ENCODE results near the gene LHX8. TPM values are rescaled to one million over a fixed set of nuclear protein-coding genes. Genes with fewer than 3 reads are reported as not detected.

Gene LHX8
- total RNA-seq, 4 donors from 2014 or later, result not detected

DNA sequence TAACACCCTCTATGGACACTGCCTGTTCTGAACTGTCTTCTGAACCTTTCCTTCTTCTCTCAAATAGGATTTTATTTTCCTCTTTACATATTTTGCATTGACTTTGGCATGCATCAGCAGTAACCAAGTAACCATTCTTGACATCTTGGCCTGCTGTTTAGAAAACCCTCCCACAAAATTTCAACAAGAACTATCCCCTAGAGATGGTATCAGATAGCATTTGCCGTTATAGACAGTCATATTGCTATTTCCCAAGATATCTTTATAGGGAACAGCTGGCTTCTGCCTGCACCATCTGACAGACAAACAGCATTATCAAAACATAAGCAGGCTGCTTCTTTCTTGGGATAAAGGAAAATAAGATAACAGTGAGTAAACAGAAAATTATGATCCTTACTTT lies 54.7 kb downstream of the LHX8 start:
- Histone ChIP-seq H3K27ac (no peak overlapping the region), H3K27me3 (no peaks in the 10 kb centered on the region), H3K4me3 (no peak overlapping the region), H3K36me3 (no peaks in the 10 kb centered on the region), H3K9me3 (no peaks in the 10 kb centered on the region), H3K4me1 (no peaks in the 10 kb centered on the region)
- WGBS, 2 donors, result 53 to 58% methylated on average over 1 of the region's 1 CpG
- TF ChIP-seq POLR2A (IDR thresholded peaks at IDR 0.05) (no peak), EP300 (IDR thresholded peaks at IDR 0.05) (no peak)
- TF ChIP-seq, protein P1, sequence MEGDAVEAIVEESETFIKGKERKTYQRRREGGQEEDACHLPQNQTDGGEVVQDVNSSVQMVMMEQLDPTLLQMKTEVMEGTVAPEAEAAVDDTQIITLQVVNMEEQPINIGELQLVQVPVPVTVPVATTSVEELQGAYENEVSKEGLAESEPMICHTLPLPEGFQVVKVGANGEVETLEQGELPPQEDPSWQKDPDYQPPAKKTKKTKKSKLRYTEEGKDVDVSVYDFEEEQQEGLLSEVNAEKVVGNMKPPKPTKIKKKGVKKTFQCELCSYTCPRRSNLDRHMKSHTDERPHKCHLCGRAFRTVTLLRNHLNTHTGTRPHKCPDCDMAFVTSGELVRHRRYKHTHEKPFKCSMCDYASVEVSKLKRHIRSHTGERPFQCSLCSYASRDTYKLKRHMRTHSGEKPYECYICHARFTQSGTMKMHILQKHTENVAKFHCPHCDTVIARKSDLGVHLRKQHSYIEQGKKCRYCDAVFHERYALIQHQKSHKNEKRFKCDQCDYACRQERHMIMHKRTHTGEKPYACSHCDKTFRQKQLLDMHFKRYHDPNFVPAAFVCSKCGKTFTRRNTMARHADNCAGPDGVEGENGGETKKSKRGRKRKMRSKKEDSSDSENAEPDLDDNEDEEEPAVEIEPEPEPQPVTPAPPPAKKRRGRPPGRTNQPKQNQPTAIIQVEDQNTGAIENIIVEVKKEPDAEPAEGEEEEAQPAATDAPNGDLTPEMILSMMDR (IDR thresholded peaks at IDR 0.05), result no peak
- DNase-seq (ENCODE audit: low spot score in 2 of 2), result no peak

DNA sequence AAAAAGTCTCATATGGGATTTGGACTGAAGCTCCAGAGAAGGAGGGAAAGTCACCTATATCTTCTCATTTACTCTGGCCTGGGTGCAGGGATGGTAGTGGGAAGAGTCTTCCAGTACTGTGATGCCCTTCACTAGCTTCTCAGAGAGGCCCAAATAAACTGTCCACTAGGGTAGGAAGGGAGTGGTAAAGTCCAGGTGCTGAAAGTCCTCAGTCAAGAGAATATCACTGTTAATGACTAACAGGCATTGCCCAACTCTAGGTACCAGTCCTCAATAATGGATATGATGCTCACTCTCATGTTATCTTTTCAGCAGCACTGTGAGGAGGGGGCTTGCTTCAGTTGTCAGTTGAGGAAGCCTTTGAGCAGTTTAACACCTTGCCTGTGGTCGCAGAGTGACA lies 64.0 kb downstream of the LHX8 start:
- Histone ChIP-seq H3K4me3 (no peak overlapping the region), H3K9me3 (no peaks in the 10 kb centered on the region), H3K27me3 (no peaks in the 10 kb centered on the region), H3K36me3 (no peaks in the 10 kb centered on the region), H3K4me1 (no peaks in the 10 kb centered on the region), H3K27ac (no peak overlapping the region)
- no peak for TF ChIP-seq POLR2A (IDR thresholded peaks at IDR 0.05)
- no peak for TF ChIP-seq EP300 (IDR thresholded peaks at IDR 0.05)
- TF ChIP-seq, protein P1 (IDR thresholded peaks at IDR 0.05), result no peak
- WGBS, 2 donors, result 57 to 72% methylated on average over 1 of the region's 1 CpG
- DNase-seq (ENCODE audit: low spot score in 2 of 2), result no peak

DNA sequence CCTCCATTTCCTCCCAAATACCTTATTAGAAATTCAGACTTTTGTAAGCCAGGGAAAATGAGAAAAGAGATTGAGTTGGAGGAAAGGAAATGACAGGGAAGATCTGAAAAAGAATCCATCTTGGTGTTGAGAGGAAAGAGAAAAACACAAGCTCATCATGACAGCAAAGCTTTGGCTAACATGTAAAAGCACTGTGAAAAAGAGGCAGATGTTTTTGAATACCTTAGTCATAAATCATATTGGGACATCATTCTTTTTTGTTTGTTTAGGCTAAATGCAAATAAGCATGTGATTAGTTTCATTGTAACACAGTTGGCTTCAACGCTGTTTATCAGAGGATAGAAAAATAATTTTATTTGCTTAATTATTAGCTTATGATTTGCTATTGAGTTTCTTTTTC lies 64.6 kb downstream of the LHX8 start:
- peaks cover 0 to 1% (median 0%) of the 10 kb centered on the region in 4 donors for H3K4me1 ChIP-seq
- H3K9me3 ChIP-seq, result no peaks in the 10 kb centered on the region
- no peaks in the 10 kb centered on the region for H3K27me3 ChIP-seq
- TF ChIP-seq EP300 (IDR thresholded peaks at IDR 0.05) (no peak), POLR2A (IDR thresholded peaks at IDR 0.05) (no peak)
- TF ChIP-seq, protein P1 (IDR thresholded peaks at IDR 0.05), result no peak
- DNase-seq (ENCODE audit: low spot score in 2 of 2), result no peak
- 85 to 89% methylated on average over 1 of the region's 1 CpG for WGBS, 2 donors
- no peak overlapping the region for H3K4me3 ChIP-seq
- no peak overlapping the region for H3K27ac ChIP-seq
- no peaks in the 10 kb centered on the region for H3K36me3 ChIP-seq

DNA sequence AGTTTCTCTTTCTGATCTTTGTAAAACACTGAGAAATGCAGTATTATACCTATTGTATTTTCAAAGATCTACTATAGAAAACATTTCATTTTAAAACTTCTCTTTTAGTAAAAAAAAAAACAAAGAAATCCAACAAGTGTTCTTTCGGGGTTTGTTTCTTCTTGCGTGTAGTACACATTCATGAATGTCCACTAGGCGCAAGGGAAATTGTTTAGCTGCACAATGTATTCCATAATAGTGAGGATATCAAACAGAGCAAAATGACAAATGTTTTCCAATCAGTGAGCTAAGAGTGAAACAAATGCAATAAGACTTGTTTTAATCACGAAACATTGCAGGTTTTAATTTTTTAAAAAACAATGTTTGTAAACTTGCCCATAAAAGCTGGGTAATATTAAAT lies 68.6 kb downstream of the LHX8 start:
- H3K27ac ChIP-seq, result no peak overlapping the region
- no peaks in the 10 kb centered on the region for H3K36me3 ChIP-seq
- H3K4me1 ChIP-seq, result peaks cover 0 to 3% (median 0%) of the 10 kb centered on the region in 4 donors
- H3K4me3 ChIP-seq, result no peak overlapping the region
- no peaks in the 10 kb centered on the region for H3K27me3 ChIP-seq
- TF ChIP-seq, protein P1 (IDR thresholded peaks at IDR 0.05), result no peak
- TF ChIP-seq EP300 (IDR thresholded peaks at IDR 0.05) (no peak), POLR2A (IDR thresholded peaks at IDR 0.05) (no peak)
- WGBS, 2 donors, result 85 to 87% methylated on average over 4 of the region's 4 CpGs
- DNase-seq (ENCODE audit: low spot score in 2 of 2), result no peak
- H3K9me3 ChIP-seq, result no peaks in the 10 kb centered on the region

DNA sequence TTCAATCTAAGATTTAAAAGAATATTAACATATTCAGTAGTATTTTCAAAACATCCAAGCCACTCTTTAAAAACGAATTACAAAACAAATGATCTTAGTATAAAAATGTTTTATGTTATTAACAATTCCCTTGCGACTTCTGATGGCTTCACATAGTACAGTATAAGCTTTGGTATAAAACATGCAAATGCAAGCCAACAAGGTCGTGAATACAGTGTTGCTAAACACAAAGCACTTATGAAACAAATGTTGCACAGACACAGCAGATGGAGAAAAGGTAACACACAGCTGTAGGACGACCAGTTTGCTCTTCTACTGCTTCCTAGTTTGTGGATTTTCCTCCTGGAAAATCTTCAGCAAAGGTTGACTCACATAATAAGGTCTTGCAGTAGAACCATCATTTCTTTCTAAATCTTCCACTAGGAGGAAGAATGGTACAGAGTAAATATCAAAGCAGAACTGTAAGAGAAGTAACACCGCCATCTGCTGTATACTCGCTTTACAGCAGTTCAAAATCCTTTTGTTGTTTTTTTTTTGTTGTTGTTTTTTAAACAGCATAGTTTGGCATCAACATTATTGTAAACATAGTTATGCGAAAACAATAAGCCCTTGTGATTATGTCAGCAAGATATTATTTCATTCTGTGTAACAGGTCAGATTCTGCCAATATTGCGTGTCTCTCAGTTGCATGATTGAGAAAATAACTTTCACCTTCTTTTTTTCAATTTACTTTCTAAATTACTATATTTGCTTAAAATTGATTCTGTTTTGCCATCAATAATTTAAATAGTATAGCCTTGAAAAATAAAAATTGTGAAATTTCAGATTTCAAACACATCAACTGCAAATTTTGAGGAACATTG lies 69.5 kb downstream of the LHX8 start:
- peak in 1 of 2 donors; percentile 8 for DNase-seq (ENCODE audit: low spot score in 2 of 2)
- TF ChIP-seq, protein P1 (IDR thresholded peaks at IDR 0.05), result peak; percentile 35 to 64 (median 60)
- TF ChIP-seq EP300 (IDR thresholded peaks at IDR 0.05), result no peak
- Histone ChIP-seq H3K27me3 (no peaks in the 10 kb centered on the region), H3K4me1 (peaks cover 0 to 3% (median 0%) of the 10 kb centered on the region in 4 donors), H3K4me3 (no peak overlapping the region), H3K27ac (no peak overlapping the region), H3K36me3 (no peaks in the 10 kb centered on the region), H3K9me3 (no peaks in the 10 kb centered on the region)
- WGBS, 2 donors, result 24 to 31% methylated on average over 8 of the region's 8 CpGs

Measured in tibial nerve (tissue), 4 donors.